OCI-M1 (cell line): ENCODE measurements around the gene UNC93B1.
"Not testable (repeated sequence)": the region's sequence is repeated elsewhere in the genome, so short reads cannot be mapped to it uniquely, and the experiment has no call there.

ENCODE experiments used
- DNase-seq: peaks from one replicate; lab custom pipeline; 2025; lab: John Stamatoyannopoulos, UW

Gene UNC93B1

DNA sequence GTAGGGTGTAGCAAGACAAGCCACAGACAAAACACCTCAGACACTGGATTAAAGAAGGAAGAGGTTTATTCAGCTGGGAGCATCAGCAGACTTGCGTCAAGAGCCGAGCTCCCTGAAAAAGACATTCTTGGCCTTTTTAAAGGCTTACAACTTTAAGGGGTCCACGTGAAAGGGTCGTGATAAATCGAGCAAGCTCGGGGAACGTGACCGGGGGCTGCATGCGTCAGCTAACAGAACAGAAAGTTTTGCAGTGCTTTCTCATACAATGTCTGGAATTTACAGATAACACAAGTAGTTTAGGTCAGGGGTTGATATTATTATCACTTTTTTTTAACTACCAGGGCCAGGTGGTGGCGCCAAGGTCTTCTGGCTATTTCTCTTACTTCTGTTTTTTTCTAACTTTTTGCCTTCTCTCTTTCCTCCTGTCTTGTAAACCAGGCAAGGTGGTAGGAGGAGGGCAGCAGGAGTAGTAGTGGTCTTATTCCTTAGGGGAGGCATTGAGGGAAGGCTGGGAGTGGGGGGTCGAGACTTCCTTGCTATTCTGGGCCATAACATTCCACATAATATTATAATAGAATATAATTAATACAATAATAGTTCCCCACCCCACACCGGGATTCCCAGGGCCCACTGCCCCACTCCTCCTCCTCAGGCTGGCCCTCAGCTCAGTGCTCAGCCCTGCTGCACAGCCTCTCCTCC, 5.6 kb upstream of the UNC93B1 start:
- DNase-seq: peak; percentile 96

DNA sequence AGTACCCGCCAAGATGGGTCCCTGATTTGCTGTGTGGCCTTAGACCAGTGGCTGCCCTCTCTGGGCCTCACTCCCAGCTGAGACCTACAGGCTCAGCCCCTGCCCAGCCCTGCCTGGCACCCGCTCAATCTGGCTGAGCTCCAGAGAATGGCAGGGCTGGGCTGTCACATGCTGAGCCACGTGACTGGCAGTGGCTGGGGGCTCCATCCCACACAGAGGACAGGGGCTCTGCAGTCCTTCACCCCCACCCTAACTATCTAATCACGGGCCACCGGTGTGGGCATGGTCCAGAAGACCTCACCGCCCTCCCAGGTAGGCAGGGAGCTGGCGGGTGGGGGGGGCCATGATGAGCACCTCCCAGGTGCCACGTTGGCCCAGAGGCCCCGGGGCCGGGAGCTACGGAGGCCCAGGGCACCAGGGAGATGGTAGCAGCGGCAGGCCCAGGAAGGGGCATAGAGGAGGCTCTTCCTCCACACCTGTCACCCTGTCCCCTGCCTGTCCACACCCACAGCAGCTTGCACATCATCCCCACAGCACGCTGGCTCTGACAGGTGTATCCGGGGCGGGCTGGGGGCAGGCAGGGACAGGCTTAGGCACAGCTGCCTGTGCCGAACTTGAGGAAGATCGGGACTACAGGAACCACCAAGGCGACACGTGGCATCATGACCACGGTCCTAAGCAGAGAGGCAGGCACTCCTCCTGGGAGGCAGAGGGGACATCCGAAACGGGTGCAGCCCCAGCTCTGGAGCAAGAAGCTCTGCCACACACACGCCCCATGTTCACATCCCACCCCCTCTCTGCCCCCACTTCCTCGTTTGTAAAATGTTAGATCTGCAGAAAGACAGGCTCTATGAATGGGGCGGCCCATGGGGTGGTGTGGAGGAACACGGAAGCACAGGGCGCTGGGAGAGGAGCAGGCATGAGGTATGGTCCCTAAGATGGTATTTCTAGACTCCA, 4.8 kb upstream of the UNC93B1 start:
- no peak for DNase-seq

DNA sequence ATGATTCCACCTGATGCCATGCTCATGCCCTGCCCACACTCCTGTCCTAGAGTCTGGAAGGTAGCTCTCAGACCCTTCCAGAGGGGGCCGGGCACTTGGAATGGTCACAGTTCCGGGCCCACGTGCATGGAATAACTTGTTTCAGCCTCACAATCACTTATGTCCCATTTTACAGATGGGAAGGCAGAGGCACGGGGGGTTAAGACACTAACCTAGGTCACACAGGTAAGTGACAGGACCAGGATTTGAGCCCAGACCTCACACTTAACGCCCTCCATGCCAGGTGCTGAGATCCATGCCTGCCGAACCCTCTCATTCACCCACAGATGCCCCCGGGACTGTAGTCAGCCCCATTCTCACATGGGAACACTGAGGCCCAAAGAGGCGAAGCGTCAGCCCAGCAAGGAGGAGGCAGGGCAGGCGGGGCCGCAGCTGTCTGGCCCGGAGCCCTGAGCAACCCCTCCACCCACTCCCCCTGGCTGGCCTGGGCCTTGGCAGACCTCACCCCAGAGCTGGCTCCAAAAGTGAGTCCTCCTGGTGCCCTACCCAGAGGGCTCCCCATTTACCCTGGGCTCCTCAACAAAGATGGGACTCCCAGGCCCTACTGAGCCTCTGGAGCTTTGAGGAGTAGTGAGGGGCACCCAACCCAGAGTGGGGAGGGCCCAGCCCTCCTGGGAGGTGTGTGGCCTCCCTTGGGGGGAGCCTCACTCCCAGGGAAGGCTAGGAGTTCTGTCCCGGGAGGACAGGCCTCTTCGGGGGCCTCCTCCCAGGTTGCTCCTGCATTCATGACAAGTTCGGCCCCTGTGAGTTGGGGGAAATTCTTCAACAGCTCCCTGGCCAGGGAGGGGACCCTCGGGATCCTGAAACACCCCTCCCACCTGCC, 3.8 kb upstream of the UNC93B1 start:
- no peak for DNase-seq

DNA sequence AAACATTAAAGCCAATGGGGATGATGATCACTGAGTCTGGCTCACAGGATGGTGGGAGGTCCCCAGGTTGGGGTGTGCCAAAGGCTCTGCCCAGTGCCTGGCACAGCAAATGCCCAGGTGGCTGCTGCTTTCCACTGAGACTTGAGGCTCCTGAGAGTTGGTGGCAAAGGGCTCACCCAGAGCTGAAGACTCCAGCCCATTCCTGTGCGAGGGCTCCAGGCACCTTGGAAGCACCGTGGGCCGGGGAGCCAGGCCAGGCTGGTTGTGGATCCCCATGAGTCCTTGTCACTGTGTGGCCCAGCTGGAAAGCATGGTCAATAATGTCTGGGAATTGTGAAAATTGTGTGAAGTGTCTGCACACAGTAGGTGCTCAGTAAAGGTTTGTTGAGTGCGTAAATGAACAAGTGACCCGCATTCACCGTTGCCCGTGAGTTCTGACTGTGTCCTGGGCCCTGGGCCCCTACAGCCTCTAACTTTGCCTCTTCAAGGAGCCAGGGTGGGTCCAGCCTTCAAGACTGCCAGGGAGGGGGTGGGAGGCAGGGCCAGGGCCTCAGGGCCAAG, 2.8 kb upstream of the UNC93B1 start:
- no peak for DNase-seq

DNA sequence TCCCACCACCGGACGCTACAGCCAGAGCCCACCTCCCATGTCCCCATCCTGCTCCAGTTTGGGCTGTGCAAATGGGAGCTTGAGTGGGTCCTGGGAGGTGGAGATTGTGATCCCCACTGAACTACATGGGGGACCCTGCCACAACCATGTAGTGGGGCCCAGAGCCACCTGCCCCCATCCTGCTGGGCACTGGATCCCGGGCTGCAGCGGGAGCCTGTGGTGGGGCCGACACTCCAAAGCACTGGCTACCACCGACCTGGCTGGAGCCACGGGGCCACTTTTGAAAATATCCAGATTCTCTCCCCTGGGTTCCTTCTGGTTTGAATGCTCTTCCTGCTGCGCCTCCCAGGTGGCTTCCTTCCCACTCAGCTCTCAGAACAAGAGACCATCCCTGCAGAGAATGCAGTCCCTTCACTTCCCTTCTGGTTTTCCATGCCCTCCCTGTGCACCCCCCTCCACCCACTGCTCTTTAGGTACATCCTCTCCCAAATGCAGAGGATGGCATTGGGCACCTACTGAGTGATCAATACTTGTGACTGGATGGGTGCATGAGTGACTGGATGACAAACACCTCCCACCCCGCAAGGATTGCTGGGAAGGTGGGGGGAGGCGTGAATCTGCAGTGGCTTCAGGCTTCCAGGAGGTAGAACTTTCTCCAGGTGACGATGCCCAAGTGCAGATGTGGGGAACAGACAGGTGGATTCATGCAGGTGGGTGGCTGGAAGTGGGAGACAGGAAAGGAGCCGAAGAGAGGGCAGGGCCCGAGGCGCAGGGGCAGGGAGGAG, 846 bp upstream of the UNC93B1 start:
- no peak for DNase-seq

DNA sequence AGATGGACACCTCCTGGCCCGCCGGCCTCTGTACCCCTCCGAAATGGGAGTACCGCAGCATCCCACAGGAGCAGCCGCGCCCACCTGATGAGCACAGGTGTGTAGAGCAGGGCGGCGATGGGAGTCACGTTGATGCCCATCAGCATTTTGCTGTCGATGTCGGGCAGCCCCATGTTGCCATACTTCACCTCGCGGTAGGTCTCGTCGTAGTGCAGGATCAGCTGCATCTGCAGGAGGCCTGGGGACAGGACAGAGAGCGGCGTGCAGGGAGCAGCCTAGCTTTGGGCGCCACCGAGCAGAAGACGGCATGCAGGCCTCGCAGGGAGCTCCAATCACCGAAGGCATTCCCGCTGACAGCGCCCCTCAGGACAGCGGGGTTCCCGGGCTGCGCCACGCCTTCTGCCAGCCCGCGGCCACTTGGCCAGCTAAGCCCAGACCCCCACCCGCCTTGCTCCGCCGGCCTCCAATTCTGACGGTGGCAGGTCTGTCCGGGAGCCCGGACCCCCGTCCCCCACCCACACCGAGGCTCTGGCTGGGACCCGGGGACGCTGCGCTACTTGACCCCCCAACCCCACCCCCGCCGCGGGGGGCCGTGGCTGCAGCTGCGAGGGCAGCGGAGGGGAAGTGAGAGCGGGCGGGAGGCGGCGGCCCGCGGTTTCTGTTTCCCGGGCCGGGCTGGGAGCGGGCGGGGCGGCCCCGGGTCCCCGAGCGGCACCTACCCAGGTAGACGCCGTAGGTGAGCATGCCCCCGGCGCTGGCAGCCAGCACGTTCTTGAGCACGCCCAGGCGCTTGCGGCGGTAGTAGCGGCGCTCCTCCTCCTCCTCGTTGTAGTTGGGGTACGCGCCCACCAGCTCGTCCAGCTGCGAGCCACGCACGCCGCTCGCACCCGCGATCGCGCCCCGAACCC, 705 bp downstream of the UNC93B1 start:
- no peak for DNase-seq

DNA sequence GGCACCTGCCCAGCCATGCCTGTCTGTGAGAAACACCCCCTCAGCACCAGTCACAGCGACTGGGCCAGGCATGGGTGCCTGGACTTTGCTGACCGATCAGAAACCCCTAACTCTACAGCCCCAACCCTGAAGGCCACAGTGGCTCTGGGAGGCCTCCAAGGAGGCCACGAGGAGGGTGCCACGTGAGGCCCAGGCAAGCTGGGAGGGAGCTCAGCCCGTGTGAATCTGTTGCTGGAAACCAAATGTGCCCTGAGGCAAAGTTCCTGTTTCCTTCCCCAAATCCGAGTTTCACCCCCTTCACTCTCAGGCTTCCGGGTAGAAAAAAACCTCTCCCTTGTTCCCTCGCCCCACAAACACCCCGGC, 1.3 kb downstream of the UNC93B1 start:
- DNase-seq: no peak

DNA sequence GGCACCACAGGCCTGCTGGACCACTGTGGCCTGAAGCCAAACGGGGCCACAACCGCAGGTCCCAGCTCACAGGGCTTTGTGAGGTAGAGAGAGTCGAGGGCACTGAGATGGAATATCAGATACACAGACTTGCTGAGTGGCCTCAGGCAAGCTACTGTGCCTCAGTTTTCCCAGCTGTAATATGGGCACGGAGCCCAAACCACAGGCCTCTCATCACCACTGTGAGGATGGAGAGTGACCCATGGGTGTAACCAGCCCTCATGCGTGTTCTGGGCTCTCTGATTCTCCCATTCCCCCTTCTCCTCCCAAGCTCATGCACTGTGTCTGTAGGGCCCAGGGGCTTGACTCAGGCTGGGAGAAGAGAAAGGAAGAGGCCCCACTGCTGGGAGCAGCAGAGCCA, 4.2 kb downstream of the UNC93B1 start:
- DNase-seq: no peak

DNA sequence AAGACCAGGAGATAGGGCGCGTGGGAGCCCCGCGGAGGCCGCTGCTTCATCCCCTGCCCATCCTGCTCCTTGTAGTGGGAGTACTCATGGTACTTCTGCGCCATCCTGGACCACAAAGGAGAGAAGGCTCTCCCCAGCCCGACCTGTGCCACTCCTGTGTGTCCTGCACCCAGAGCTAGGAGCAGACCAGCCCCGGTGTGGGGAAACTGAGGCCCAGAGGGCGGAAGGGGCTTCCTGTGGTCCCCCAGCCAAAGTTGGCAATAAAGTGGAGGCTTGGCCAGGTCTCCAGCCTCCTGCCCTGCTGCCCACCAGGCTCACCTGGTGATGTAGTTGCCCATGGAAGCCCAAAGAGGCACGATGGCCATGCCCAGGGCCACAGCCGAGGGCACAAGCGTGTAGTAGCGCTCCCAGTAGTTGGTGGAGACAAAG, 4.7 kb downstream of the UNC93B1 start:
- DNase-seq: no peak

DNA sequence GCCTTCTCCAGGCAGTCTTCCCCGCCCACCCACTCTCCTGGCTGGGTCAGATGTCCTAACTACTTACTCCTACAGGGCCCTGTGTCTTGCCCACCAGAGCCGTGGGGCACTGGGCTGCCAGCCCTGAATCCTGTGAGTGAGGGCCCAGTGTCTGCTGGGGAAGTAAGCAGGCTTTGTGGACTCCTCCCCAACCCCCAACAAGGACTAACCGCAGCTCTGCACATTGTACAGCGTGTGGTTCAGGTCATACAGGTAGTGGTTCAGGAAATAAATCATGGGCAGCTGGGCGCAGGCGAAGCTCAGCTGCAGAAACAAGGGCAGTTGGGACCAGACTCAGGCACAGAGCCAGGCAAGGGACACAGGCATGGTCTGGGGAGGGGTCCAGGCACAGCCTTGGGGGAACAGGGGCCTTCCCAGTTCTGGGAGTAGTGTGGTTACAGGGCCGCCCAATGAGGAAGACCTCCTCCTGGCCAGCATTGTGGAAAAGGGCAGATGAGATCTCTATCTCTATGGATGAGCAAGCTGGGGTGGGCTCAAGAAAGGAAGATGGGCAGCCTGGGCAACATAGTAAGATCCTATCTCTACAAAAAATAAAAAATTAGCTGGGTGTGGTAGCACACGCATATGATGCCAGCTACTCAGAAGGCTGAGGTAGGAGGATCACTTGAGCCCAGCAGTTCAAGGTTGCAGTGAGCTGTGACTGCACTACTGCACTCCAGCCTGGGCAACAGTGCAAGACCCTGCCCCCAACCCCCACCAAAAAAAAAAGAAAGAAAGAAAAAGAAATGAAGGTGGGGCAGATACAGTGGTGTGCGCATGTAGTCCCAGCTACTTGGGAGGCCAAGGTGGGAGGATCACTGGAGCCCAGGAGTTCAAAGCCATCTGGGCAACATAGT, 5.5 kb downstream of the UNC93B1 start:
- DNase-seq: no peak

DNA sequence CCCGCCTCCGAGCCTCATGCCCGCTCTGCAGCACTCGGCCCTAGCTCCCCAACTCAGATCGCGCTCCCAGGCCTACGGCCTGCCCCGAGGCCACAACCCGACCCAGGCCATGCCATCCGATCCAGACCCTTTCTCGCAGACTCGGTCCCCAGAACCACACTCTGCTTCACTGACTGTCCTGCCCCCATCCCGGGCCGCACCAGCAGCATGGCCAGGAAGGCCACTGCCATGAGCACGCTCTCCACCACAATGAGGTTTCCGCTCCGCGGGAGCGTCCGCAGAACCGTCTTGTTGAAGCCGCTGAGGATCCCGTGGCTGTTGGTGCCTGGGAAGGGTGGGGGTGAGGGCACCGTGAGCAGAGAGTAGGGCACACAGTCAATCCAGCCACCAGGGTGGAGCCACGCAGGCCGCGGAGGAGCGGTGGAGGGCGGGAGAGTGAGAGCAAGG, 6.4 kb downstream of the UNC93B1 start:
- DNase-seq: no peak

DNA sequence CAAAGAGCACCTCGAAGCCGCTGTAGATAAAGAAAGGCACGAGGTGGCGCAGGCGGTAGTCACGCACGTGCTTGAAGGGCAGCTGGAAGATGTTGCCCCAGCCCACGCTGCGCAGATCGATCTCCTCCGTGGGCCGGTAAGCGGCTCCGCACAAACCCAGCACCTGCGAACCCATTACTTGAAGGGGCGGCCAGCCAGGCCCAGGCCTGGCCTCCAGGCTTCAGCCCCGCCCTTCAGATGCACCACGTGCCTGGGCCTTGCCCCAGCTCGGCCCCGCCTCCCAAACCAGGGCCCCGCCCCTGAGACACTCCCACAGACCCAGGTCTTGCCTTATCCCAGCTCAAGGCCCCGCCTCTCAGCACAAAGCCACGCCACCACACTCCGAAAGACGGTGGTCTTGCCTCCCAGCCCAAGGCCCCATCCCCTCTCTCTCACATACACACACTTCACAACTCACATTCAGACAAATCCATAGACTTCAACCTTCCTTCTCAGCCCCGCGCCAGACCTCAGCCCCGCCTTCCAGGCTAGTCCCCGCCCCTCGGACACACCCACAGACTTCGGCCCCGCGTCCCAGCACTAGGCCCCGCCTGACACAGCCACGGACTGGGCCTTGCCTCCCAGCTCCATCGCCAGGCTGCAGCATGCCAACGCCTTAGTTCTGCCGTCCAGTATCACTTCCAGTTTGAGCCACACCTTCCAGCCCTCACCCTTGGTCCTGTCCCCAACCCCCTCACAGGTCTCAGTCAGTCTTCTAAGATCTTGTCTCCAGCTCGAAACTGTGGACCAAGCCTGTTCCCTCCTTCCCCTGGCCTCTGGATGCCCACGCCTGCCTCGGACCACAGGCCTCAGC, 7.0 kb downstream of the UNC93B1 start:
- peak; percentile 68 for DNase-seq

DNA sequence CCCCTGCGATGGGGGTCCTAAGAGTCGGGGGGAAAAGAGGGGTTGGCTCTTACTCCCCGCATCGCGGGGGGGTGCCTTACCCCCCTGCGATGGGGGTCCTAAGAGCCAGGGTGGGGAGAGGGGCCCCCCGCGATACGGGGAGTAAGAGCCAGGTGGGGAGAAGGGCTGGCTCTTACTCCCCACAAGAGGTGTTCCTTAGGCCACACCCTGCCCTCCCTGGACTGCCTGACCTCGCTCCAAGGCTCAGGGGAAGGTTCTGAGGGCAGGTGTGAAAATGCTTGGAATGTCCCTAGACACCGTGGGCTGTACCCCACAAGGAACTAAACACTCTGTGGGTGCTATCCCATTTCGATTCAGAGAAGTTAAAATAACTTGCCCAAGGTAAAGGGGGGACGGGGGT, 7.8 kb downstream of the UNC93B1 start:
- no peak for DNase-seq

DNA sequence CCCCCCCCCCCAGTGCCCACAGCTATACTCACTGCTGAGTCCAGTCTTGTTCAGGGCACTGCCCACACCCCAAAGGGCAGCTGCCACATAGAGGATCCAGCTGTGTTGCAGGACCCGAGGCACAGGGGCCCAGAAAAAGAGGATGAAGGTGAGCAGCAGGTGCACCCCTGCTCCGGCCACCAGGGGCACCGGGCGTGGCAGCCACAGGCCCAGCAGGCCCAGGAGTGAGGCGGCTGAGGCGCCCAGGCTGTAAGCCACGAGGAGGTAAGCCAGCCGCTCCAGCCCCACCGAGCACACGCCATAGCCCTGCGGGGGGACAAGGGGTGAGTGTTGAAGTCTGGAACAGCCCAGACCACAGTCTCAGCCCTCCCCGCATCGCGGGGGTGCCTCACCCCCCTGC, 8.3 kb downstream of the UNC93B1 start:
- not testable (repeated sequence) for DNase-seq

DNA sequence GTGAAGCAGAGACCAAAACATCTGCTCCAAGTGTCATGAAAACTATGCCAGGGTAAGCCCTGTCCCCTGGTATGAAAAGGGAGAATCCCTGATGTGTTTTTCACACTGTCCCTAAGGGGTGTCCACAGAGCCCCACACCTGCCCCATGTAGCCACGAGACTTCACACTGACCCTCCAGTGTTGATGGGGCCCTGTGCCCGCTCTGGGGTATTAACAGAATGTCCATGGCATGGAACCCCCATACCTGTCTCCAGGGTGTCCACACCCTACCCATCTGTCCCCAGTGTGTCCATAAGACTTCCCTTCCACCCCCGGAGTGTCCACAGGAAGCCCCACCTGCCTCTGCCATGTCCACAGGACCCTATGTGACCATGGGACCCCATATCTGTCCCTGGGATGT, 8.8 kb downstream of the UNC93B1 start:
- not testable (repeated sequence) for DNase-seq

DNA sequence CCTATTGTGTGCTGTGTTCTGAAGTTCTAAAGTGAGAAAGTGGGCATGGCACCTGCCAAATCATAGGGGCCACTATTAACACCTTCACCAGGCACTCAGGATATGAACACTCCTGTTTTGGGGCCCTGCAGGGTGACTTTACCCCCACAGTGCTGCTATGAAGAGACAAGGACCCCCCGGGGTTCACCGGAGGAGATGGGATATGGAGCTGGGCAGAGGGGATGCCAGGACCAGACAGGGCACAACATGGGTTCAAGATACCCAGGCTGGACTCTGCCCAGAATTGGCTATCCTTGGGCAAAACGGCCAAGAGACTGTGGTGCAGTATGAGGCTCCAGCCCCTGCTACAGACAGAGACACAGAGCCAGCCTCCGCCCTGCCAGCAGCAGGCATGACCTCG, 9.5 kb downstream of the UNC93B1 start:
- DNase-seq: not testable (repeated sequence)

DNA sequence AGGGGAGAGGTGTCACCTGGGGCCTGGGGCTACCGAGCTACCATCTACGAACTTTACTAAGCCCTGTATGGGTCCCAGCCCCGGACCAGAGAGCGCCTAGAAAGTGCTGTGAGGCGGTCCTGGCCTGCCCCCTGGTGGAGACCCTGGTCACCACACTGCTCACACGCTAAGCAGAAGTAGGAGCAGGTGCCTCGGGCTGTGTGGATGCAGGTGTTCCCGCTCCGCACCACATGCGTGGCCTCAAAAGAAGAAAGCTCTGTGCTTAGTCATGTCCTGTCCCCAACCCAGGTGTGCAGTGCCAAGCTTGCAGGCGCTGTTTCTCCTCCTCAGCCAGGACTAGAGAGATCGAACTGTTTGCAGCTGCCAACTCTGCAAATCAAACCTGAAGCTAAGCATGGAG, 10.1 kb downstream of the UNC93B1 start:
- DNase-seq: peak; percentile 34
